Pancreas (tissue), 10 donors: ENCODE measurements around the gene FAM114A1. TPM values are rescaled to one million over a fixed set of nuclear protein-coding genes. Genes with fewer than 3 reads are reported as not detected.

ENCODE experiments used
- ATAC-seq, 4 donors: fragments of 200-7000 bp; cut with Tn5 transposase; one replicate each; pipeline versions ENCODE4 v1.8.0 to v1.9.1; 2020; ENCODE audit warnings: mild to moderate bottlenecking in 4 of 4, moderate library complexity in 4 of 4
- DNase-seq, 6 donors: peaks; one replicate each; pipeline ENCODE4 v3.0.0-alpha.2; 2020
- FAIRE-seq: peaks from 2 replicates; lab custom pipeline; 2012; peaks lifted over from hg19 to GRCh38; lab: Jason Lieb, UNC
- H3K27ac ChIP-seq, 4 donors: fragments of 200-600 bp; sonication (generic); 1 replicate in 3 of 4; 2 replicates in 1 of 4; pipeline versions ENCODE4 v1.5.0 to v1.8.0; 2020
- H3K27me3 ChIP-seq, 4 donors: fragments of 200-600 bp; one replicate each; pipeline ENCODE4 v1.8.0; 2021
- H3K36me3 ChIP-seq, 3 donors: fragments of 200-600 bp; sonication (generic) in 1 of 3; one replicate each; pipeline versions ENCODE4 v1.5.0 to v1.8.0; 2020 to 2021
- H3K4me1 ChIP-seq, 3 donors: fragments of 200-600 bp; one replicate each; pipeline ENCODE4 v1.8.0; 2021
- H3K4me3 ChIP-seq, 4 donors: fragments of 200-600 bp; sonication (generic) in 2 of 4; one replicate each; pipeline versions ENCODE4 v1.5.0 to v1.8.0; 2020 to 2021
- H3K9me3 ChIP-seq, 4 donors: fragments of 200-600 bp; one replicate each; pipeline ENCODE4 v1.8.0; 2021
- CTCF ChIP-seq, 4 donors: fragments of 200-600 bp; sonication (generic) in 3 of 4; IDR thresholded peaks; one replicate each; pipeline versions ENCODE4 v1.5.0 to v1.8.0; 2021; ENCODE audit warnings: antibody characterized with exemption in 4 of 4
- WGBS, 2 donors: extraction: QIAGEN DNeasy Blood & Tissue Kit; methylation state at CpG; one replicate each; pipeline ENCODE4 v1.1.7; 2013; 5-methylcytosine and 5-hydroxymethylcytosine counted together
- intact Hi-C, 3 donors: fragments of 100-400 bp; cut with DNase I; formaldehyde crosslinking; loops; one replicate each; pipeline versions ENCODE4 v1.11.1 to v1.14.2; 2022
- polyA plus RNA-seq, 2 donors: library from polyadenylated mRNA; stranded (reverse); fragments of 200-250 nt; gene quantifications; one replicate each; pipeline ENCODE4 v1.2.3, GENCODE V29; 2013
- total RNA-seq, 6 donors: library from RNA; stranded (reverse); fragmentation: NEBNext Ultra II Directional in 4 of 6; extraction: Animal tissue kit (Norgen Biotek cat#: 25700) in 4 of 6; gene quantifications; one replicate each; pipeline versions ENCODE4 v1.2.1 to v1.2.4, GENCODE V29; 2021 to 2023
- donor health status: healthy with polysubstance abuse.
- donor health status: DM: no; HTN: no; CAD: no; lungs with moderate emphysema.
- donor health status: DM: no; HTN: no; CAD: no.
- donor health status: control.
- donor health status: control.
- donor health status: Bipolar disorder and iron deficiency.
- donor health status: DM: yes; HTN: yes; CAD: no.
- donor health status: DM: no; HTN: no; CAD: no.
- donor health status: DM: no; HTN: no; CAD: no.
- donor health status: DM: yes; HTN: yes; CAD: no.

Gene FAM114A1
- total and polyA plus RNA-seq, 8 donors: 8.0 to 42.8 (median 20.3) TPM

- no peak overlapping the region for H3K4me3 ChIP-seq
- no peaks in the 10 kb centered on the region for H3K27me3 ChIP-seq
- H3K9me3 ChIP-seq: no peaks in the 10 kb centered on the region
- WGBS, 2 donors: 53 to 57% methylated on average over 10 of the region's 10 CpGs
- peaks cover 14 to 18% (median 15%) of the 10 kb centered on the region in 3 donors for H3K4me1 ChIP-seq
- no peak for FAIRE-seq
- H3K36me3 ChIP-seq: peaks cover 0 to 26% (median 2%) of the 10 kb centered on the region in 3 donors
- H3K27ac ChIP-seq: no peak overlapping the region
- no peak for TF ChIP-seq CTCF (IDR thresholded peaks at IDR 0.05)
- no peak for DNase-seq
- no peak for ATAC-seq
- intact Hi-C loops: loop anchor here in 1 of 3 donors (10.0 kb wide), 1 partner anchor 229 kb away; no protein-coding TSS in a partner anchor
Measured at GRCh38 chr4:38905652-38906385, 38.2 kb downstream of the FAM114A1 start.

- no peaks in the 10 kb centered on the region for H3K27me3 ChIP-seq
- no peaks in the 10 kb centered on the region for H3K9me3 ChIP-seq
- peaks cover 14 to 18% (median 15%) of the 10 kb centered on the region in 3 donors for H3K4me1 ChIP-seq
- FAIRE-seq (no peak), DNase-seq (no peak), ATAC-seq (no peak)
- intact Hi-C loops: loop anchor here in 1 of 3 donors (10.0 kb wide), 1 partner anchor 227 kb away; no protein-coding TSS in a partner anchor
- no peak overlapping the region for H3K27ac ChIP-seq
- peaks cover 0 to 38% (median 2%) of the 10 kb centered on the region in 3 donors for H3K36me3 ChIP-seq
- no peak for TF ChIP-seq CTCF (IDR thresholded peaks at IDR 0.05)
- no peak overlapping the region for H3K4me3 ChIP-seq
Measured at GRCh38 chr4:38907696-38908270, 40.2 kb downstream of the FAM114A1 start.

GRCh38 chr4:38909015-38909414 lies 41.4 kb downstream of the FAM114A1 start:
- ATAC-seq (no peak), DNase-seq (no peak), FAIRE-seq (no peak)
- TF ChIP-seq CTCF (IDR thresholded peaks at IDR 0.05): no peak
- no peaks in the 10 kb centered on the region for H3K9me3 ChIP-seq
- H3K27me3 ChIP-seq: no peaks in the 10 kb centered on the region
- H3K27ac ChIP-seq: no peak overlapping the region
- H3K4me3 ChIP-seq: no peak overlapping the region
- WGBS, 2 donors: 98% methylated on average over 3 of the region's 3 CpGs
- H3K36me3 ChIP-seq: peaks cover 0 to 44% (median 6%) of the 10 kb centered on the region in 3 donors
- H3K4me1 ChIP-seq: peaks cover 9 to 10% (median 10%) of the 10 kb centered on the region in 3 donors
- intact Hi-C loops: loop anchor here in 1 of 3 donors (10.0 kb wide), 1 partner anchor 226 kb away; no protein-coding TSS in a partner anchor

- Histone ChIP-seq H3K36me3 (peaks cover 0 to 64% (median 12%) of the 10 kb centered on the region in 3 donors), H3K27ac (no peak overlapping the region), H3K27me3 (no peaks in the 10 kb centered on the region), H3K4me1 (no peaks in the 10 kb centered on the region), H3K4me3 (no peak overlapping the region), H3K9me3 (no peaks in the 10 kb centered on the region)
- intact Hi-C loops: no loop called here
- FAIRE-seq (no peak), ATAC-seq (no peak), DNase-seq (no peak)
- WGBS, 2 donors: 94 to 99% methylated on average over 4 of the region's 4 CpGs
- TF ChIP-seq CTCF (IDR thresholded peaks at IDR 0.05): no peak
Measured at GRCh38 chr4:38911257-38911656, 43.7 kb downstream of the FAM114A1 start.
